Breast epithelium (tissue), 4 donors: Measurements from ENCODE around the gene ATP9B. TPM values are rescaled to one million over a fixed set of nuclear protein-coding genes. Genes with fewer than 3 reads are reported as not detected.

Source experiments
- DNase-seq, 2 donors: peaks; one replicate each; pipeline ENCODE4 v3.0.0-alpha.2; 2019; ENCODE audit warnings: low spot score in 2 of 2
- H3K27ac ChIP-seq, 2 donors: fragments of 200-600 bp; sonication (generic) in 1 of 2; one replicate each; pipeline ENCODE4 v1.5.1; 2016 to 2019; ENCODE audit warnings: mild to moderate bottlenecking in 1 of 2
- H3K27me3 ChIP-seq, 2 donors: fragments of 200-600 bp; sonication (generic) in 1 of 2; one replicate each; pipeline versions ENCODE4 v1.5.1 to v1.6.0; 2017 to 2019; ENCODE audit warnings: control low read depth in 1 of 2, mild to moderate bottlenecking in 1 of 2
- H3K36me3 ChIP-seq: fragments of 200-600 bp; one replicate; pipeline ENCODE4 v1.5.1; 2019
- H3K4me1 ChIP-seq, 2 donors: fragments of 200-600 bp; sonication (generic); one replicate each; pipeline ENCODE4 v1.5.1; 2016 to 2019; ENCODE audit warnings: control low read depth in 1 of 2
- H3K4me3 ChIP-seq, 3 donors: fragments of 200-600 bp; sonication (generic); 1 replicate in 2 of 3; 2 replicates in 1 of 3; pipeline ENCODE4 v1.5.1; 2016 to 2019; ENCODE audit warnings: mild to moderate bottlenecking in 3 of 3, moderate library complexity in 2 of 3
- H3K9me3 ChIP-seq, 2 donors: fragments of 200-600 bp; sonication (generic) in 1 of 2; one replicate each; pipeline ENCODE4 v1.5.1; 2016 to 2019; ENCODE audit warnings: control low read depth in 1 of 2
- POLR2A ChIP-seq: fragments of 450-650 bp; IDR thresholded peaks from one replicate; pipeline ENCODE4 v1.6.1; 2016; ENCODE audit warnings: antibody characterized with exemption, mild to moderate bottlenecking, moderate library complexity
- POLR2AphosphoS5 ChIP-seq, 3 donors: sonication (generic); formaldehyde crosslinking; IDR thresholded peaks; one replicate each; pipeline ENCODE4 v1.6.1; 2017; ENCODE audit warnings: antibody characterized with exemption in 3 of 3
- intact Hi-C: fragments of 100-400 bp; cut with DNase I; formaldehyde crosslinking; loops from one replicate; pipeline ENCODE4 v1.15.1; 2023; ENCODE audit warnings: low total_unique reads
- total RNA-seq, 3 donors: library from RNA; depleted of rRNA; stranded (reverse); fragments of >200 nt; gene quantifications; one replicate each; pipeline ENCODE4 v1.1.0, GENCODE V29; 2016
- TF ChIP-seq, protein P1 (sequence below), 3 donors: fragments of 450-650 bp; IDR thresholded peaks; one replicate each; pipeline ENCODE4 v1.5.1; 2016 to 2017; ENCODE audit warnings: antibody characterized with exemption in 3 of 3, mild to moderate bottlenecking in 3 of 3, moderate library complexity in 3 of 3

The ATP9B gene
- total RNA-seq, 3 donors from 2014 or later, result 42.1 to 55.9 (median 54.4) TPM

DNA sequence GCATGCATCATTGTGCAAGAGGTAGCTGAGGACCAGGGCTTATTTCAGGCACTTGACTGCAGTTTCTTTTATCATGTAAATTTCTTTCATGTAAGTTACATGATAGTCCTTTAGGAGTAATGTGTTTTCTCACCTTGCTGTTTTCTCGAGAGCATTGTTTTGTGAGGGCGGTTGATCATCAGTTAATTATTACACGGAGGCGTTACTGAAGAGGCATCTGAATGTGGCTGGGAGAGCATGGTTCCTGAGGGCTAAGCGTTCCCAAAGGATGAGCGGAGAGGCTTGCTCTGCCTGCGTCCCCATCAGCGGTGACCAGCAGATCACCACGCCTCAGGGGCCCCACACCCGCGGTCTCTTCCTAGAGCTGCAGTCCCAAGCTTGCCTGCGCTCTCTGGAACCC, 170.4 kb downstream of the ATP9B start:
- Histone ChIP-seq H3K4me1 (no peaks in the 10 kb centered on the region), H3K36me3 (no peaks in the 10 kb centered on the region), H3K27me3 (no peaks in the 10 kb centered on the region), H3K27ac (no peak overlapping the region), H3K4me3 (no peak overlapping the region), H3K9me3 (no peaks in the 10 kb centered on the region)
- DNase-seq, result no peak
- TF ChIP-seq POLR2A, result no peak
- TF ChIP-seq, protein P1, sequence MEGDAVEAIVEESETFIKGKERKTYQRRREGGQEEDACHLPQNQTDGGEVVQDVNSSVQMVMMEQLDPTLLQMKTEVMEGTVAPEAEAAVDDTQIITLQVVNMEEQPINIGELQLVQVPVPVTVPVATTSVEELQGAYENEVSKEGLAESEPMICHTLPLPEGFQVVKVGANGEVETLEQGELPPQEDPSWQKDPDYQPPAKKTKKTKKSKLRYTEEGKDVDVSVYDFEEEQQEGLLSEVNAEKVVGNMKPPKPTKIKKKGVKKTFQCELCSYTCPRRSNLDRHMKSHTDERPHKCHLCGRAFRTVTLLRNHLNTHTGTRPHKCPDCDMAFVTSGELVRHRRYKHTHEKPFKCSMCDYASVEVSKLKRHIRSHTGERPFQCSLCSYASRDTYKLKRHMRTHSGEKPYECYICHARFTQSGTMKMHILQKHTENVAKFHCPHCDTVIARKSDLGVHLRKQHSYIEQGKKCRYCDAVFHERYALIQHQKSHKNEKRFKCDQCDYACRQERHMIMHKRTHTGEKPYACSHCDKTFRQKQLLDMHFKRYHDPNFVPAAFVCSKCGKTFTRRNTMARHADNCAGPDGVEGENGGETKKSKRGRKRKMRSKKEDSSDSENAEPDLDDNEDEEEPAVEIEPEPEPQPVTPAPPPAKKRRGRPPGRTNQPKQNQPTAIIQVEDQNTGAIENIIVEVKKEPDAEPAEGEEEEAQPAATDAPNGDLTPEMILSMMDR (IDR thresholded peaks at IDR 0.05), result no peak
- no peak for TF ChIP-seq POLR2AphosphoS5 (IDR thresholded peaks at IDR 0.05)
- intact Hi-C loops, result no loop called here

DNA sequence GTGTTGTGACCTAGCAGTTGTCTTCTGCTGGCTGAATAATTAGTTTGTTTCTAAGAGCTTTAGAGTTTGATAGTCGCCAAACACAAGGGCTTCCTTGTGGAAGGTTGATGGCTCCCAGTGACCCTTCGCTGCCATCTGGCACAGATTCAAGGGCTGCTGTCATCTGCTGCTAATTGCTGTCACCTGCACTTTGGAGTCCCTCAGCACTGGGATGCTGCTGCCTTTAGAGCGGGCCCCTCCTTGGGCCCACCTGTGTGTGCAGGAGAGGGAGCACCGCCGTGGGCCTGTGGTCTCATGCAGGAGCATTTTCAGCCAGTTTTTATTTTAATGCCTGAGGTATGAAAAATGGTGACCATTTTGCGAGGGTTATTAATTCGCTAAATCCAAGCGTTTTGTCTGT, 172.6 kb downstream of the ATP9B start:
- H3K36me3 ChIP-seq, result no peaks in the 10 kb centered on the region
- no peak for DNase-seq
- H3K4me1 ChIP-seq, result no peaks in the 10 kb centered on the region
- TF ChIP-seq POLR2AphosphoS5 (IDR thresholded peaks at IDR 0.05) (no peak), POLR2A (no peak)
- TF ChIP-seq, protein P1 (IDR thresholded peaks at IDR 0.05), result no peak
- H3K27ac ChIP-seq, result no peak overlapping the region
- no peak overlapping the region for H3K4me3 ChIP-seq
- no peaks in the 10 kb centered on the region for H3K9me3 ChIP-seq
- intact Hi-C loops, result no loop called here
- no peaks in the 10 kb centered on the region for H3K27me3 ChIP-seq

DNA sequence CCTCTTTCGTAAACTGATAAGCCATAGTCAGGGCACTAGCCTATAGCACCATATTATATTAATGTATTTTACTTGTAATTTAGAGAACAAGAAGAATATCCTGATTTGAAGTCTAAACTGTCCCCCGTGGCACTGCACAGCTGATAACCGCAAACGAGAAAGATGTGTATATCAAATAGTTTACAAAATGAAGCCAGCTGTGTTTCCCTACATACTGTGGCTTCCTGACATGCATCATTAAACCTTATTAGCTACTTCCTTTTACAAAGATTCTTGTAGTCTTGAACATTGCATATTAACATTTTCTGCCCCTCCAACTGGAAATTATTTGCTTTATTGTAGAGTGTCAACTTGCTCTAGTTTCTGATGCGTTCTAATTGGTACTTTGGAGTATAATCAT, 173.1 kb downstream of the ATP9B start:
- DNase-seq, result no peak
- H3K36me3 ChIP-seq, result no peaks in the 10 kb centered on the region
- H3K9me3 ChIP-seq, result no peaks in the 10 kb centered on the region
- H3K27ac ChIP-seq, result no peak overlapping the region
- intact Hi-C loops, result no loop called here
- no peaks in the 10 kb centered on the region for H3K4me1 ChIP-seq
- no peak for TF ChIP-seq POLR2AphosphoS5 (IDR thresholded peaks at IDR 0.05)
- TF ChIP-seq POLR2A, result no peak
- TF ChIP-seq, protein P1 (IDR thresholded peaks at IDR 0.05), result no peak
- no peak overlapping the region for H3K4me3 ChIP-seq
- H3K27me3 ChIP-seq, result no peaks in the 10 kb centered on the region

DNA sequence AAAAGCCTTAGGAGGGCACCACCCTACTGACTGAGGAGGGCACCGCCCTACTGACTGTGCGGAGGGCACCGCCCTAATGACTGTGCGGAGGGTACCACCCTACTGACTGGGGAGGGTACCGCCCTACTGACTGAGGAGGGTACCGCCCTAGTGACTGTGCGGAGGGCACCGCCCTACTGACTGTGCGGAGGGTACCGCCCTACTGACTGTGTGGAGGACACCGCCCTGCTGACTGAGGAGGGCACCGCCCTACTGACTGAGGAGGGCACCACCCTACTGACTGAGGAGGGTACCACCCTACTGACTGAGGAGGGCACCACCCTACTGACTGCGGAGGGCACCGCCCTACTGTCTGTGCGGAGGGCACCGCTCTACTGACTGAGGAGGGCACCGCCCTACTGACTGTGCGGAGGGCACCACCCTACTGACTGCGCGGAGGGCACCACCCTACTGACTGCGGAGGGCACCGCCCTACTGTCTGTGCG, 176.4 kb downstream of the ATP9B start:
- Histone ChIP-seq H3K27me3 (no peaks in the 10 kb centered on the region), H3K4me3 (peak overlapping the region in 1 of 3 donors; percentile 8), H3K36me3 (no peaks in the 10 kb centered on the region), H3K9me3 (no peaks in the 10 kb centered on the region), H3K27ac (no peak overlapping the region), H3K4me1 (no peaks in the 10 kb centered on the region)
- intact Hi-C loops, result no loop called here
- TF ChIP-seq POLR2A, result no peak
- TF ChIP-seq, protein P1 (IDR thresholded peaks at IDR 0.05), result no peak
- no peak for TF ChIP-seq POLR2AphosphoS5 (IDR thresholded peaks at IDR 0.05)
- DNase-seq, result no peak

DNA sequence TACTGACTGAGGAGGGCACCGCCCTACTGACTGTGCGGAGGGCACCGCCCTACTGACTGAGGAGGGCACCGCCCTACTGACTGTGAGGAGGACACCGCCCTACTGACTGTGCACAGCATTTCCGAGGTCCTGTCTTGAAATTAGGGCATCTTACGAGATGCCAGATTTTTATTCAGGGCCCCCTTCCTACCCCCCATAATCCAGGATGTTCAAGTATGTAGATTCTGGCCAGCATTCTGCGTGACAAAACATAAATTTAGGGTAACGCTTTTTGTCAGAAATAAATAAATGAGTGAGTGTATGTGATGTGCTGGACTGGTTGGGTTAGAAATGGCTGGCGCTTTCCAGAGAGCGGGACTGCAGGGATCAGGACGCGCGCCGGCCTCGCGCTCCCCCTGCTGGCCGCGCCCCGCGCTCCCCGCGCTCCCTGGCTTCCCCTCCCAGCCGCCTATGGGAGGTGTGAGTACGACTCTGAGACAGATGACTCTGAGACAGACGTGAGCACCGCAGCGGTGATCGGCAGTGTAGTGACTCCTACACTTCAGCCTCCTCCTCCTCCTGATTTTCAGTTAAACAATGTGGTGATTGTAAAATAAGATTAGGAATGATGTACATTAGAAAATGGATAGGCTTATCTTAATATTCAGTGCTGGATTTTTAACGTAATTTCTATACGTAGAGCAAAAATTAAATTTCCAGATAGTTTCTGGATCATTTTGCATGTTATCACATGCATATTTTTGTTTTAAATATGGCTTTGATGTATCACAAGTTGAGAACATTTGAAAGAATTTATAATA, 177.3 kb downstream of the ATP9B start:
- H3K27ac ChIP-seq, result no peak overlapping the region
- no peaks in the 10 kb centered on the region for H3K9me3 ChIP-seq
- intact Hi-C loops, result no loop called here
- H3K4me3 ChIP-seq, result peak overlapping the region in 2 of 3 donors; percentile 2 to 20
- peak; percentile 47 to 64 for DNase-seq
- TF ChIP-seq, protein P1 (IDR thresholded peaks at IDR 0.05), result peak; percentile 46 to 87 (median 86)
- no peak for TF ChIP-seq POLR2AphosphoS5 (IDR thresholded peaks at IDR 0.05)
- TF ChIP-seq POLR2A, result no peak
- H3K27me3 ChIP-seq, result no peaks in the 10 kb centered on the region
- no peaks in the 10 kb centered on the region for H3K4me1 ChIP-seq
- no peaks in the 10 kb centered on the region for H3K36me3 ChIP-seq
